HFFc6 (cell line): ENCODE results near the gene CCDC149. TPM values are rescaled to one million over a fixed set of nuclear protein-coding genes. Genes with fewer than 3 reads are reported as not detected.

ENCODE experiments used
- DNase-seq: peaks from one replicate; pipeline ENCODE4 v3.0.0-alpha.2; 2018
- H3K27ac Mint-ChIP-seq: 2 replicates; pipeline ENCODE4 v1.8.0; 2020; ENCODE audit warnings: mild to moderate bottlenecking, mixed read lengths
- H3K27me3 Mint-ChIP-seq: 2 replicates; pipeline ENCODE4 v1.8.0; 2021; ENCODE audit warnings: mild to moderate bottlenecking, moderate library complexity, mixed read lengths; ENCODE audit not compliant: insufficient read depth
- H3K36me3 Mint-ChIP-seq: 2 replicates; pipeline ENCODE4 v1.8.0; 2021; ENCODE audit warnings: low read depth, mixed read lengths
- H3K4me1 Mint-ChIP-seq: 2 replicates; pipeline ENCODE4 v1.8.0; 2020; ENCODE audit warnings: low read depth, mixed read lengths
- H3K4me3 Mint-ChIP-seq: 2 replicates; pipeline ENCODE4 v1.8.0; 2020; ENCODE audit warnings: mild to moderate bottlenecking, moderate library complexity, mixed read lengths
- H3K9me3 Mint-ChIP-seq: 2 replicates; pipeline ENCODE4 v1.8.0; 2020; ENCODE audit warnings: mild to moderate bottlenecking, mixed read lengths
- CTCF ChIP-seq: fragments of 200-600 bp; sonication (generic); IDR thresholded peaks from 2 replicates; pipeline ENCODE4 v1.5.0; 2021; ENCODE audit warnings: antibody characterized with exemption, mild to moderate bottlenecking
- total RNA-seq, 6 experiments: library from RNA; stranded (reverse); fragmentation: NEBNext Ultra II Directional; extraction: Animal tissue kit (Norgen Biotek cat#: 25700); gene quantifications; 2 replicates in 1 of 6; 3 replicates in 5 of 6; pipeline ENCODE4 v1.2.3, GENCODE V29; 2021

CCDC149 gene
- total RNA-seq, 6 experiments from 2014 or later: 10.9 to 13.5 (median 12.9) TPM

- H3K4me3 Mint-ChIP-seq: no peak overlapping the region
- TF ChIP-seq CTCF: no peak
- H3K27ac Mint-ChIP-seq: no peak overlapping the region
- peaks cover 3% of the 10 kb centered on the region for H3K36me3 Mint-ChIP-seq
- no peaks in the 10 kb centered on the region for H3K27me3 Mint-ChIP-seq
- no peaks in the 10 kb centered on the region for H3K9me3 Mint-ChIP-seq
- no peak for DNase-seq
- peaks cover 6% of the 10 kb centered on the region; the same call in 1 of the 2 replicates for H3K4me1 Mint-ChIP-seq
These were observed 77.1 kb downstream of the CCDC149 start for GRCh38 chr4:24835696-24836095.

GRCh38 chr4:24831637-24832036, 81.2 kb downstream of the CCDC149 start:
- H3K27me3 Mint-ChIP-seq: no peaks in the 10 kb centered on the region; the same call in 1 of the 2 replicates

GRCh38 chr4:24824720-24825119, 88.1 kb downstream of the CCDC149 start:
- no peak overlapping the region for H3K27ac Mint-ChIP-seq
- no peak overlapping the region for H3K4me3 Mint-ChIP-seq
- peaks cover 7% of the 10 kb centered on the region for H3K36me3 Mint-ChIP-seq
- no peak for TF ChIP-seq CTCF
- DNase-seq: no peak
- H3K27me3 Mint-ChIP-seq: peaks cover 1% of the 10 kb centered on the region; the same call in 1 of the 2 replicates
- H3K4me1 Mint-ChIP-seq: no peaks in the 10 kb centered on the region
- no peaks in the 10 kb centered on the region for H3K9me3 Mint-ChIP-seq

More at GRCh38 chr4:24831637-24832036, 81.2 kb downstream of the CCDC149 start:
- Mint-ChIP-seq H3K4me1 (peaks cover 3% of the 10 kb centered on the region; the same call in 1 of the 2 replicates), H3K27ac (no peak overlapping the region), H3K9me3 (no peaks in the 10 kb centered on the region), H3K4me3 (no peak overlapping the region), H3K36me3 (peaks cover 15% of the 10 kb centered on the region)
- TF ChIP-seq CTCF: no peak
- DNase-seq: no peak

- no peak overlapping the region for H3K4me3 Mint-ChIP-seq
- no peaks in the 10 kb centered on the region; the same call in 1 of the 2 replicates for H3K4me1 Mint-ChIP-seq
- H3K9me3 Mint-ChIP-seq: no peaks in the 10 kb centered on the region
- H3K36me3 Mint-ChIP-seq: peaks cover 17% of the 10 kb centered on the region
- no peak overlapping the region for H3K27ac Mint-ChIP-seq
- no peak for DNase-seq
- no peak for TF ChIP-seq CTCF
- no peaks in the 10 kb centered on the region; the same call in 1 of the 2 replicates for H3K27me3 Mint-ChIP-seq
These were observed 92.3 kb downstream of the CCDC149 start for GRCh38 chr4:24820541-24820940.

- TF ChIP-seq CTCF: no peak
- DNase-seq: no peak
- no peaks in the 10 kb centered on the region; the same call in 1 of the 2 replicates for H3K4me1 Mint-ChIP-seq
- H3K36me3 Mint-ChIP-seq: peaks cover 27% of the 10 kb centered on the region
- peak overlapping the region; percentile 24; the same call in 1 of the 2 replicates for H3K27ac Mint-ChIP-seq
- H3K9me3 Mint-ChIP-seq: no peaks in the 10 kb centered on the region; the same call in 1 of the 2 replicates
- H3K4me3 Mint-ChIP-seq: no peak overlapping the region; the same call in 1 of the 2 replicates
- no peaks in the 10 kb centered on the region; the same call in 1 of the 2 replicates for H3K27me3 Mint-ChIP-seq
These were observed 96.0 kb downstream of the CCDC149 start for GRCh38 chr4:24816797-24817196.
